ENCODE data around the gene ATP6V1D.
"Not testable (repeated sequence)": the region's sequence is repeated elsewhere in the genome, so short reads cannot be mapped to it uniquely, and the experiment has no call there.

ATP6V1D gene

GRCh38 chr14:67359775-67360469 lies at the start of gene ATP6V1D, which contains the start of gene EIF2S1:
Gene ATP6V1D, minus strand, starts transcription at chr14:67359804. Its CDS starts 106 bp downstream, at chr14:67359698.
Gene EIF2S1, plus strand, starts transcription at chr14:67360328. Its CDS starts 4,440 bp downstream, at chr14:67364768.
- H3K27ac ChIP-seq: peak within 1 kb of the TSS; percentile 97
- TF ChIP-seq, protein P1, sequence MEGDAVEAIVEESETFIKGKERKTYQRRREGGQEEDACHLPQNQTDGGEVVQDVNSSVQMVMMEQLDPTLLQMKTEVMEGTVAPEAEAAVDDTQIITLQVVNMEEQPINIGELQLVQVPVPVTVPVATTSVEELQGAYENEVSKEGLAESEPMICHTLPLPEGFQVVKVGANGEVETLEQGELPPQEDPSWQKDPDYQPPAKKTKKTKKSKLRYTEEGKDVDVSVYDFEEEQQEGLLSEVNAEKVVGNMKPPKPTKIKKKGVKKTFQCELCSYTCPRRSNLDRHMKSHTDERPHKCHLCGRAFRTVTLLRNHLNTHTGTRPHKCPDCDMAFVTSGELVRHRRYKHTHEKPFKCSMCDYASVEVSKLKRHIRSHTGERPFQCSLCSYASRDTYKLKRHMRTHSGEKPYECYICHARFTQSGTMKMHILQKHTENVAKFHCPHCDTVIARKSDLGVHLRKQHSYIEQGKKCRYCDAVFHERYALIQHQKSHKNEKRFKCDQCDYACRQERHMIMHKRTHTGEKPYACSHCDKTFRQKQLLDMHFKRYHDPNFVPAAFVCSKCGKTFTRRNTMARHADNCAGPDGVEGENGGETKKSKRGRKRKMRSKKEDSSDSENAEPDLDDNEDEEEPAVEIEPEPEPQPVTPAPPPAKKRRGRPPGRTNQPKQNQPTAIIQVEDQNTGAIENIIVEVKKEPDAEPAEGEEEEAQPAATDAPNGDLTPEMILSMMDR (conservative IDR thresholded peaks at IDR 0.05): peak; percentile 91

GRCh38 chr14:67408122-67408801 lies 48.7 kb upstream of the ATP6V1D start:
- H3K27ac ChIP-seq: not testable (repeated sequence)

GRCh38 chr14:67405771-67406170 lies 46.2 kb upstream of the ATP6V1D start:
- TF ChIP-seq, protein P1 (conservative IDR thresholded peaks at IDR 0.05): no peak

DNA sequence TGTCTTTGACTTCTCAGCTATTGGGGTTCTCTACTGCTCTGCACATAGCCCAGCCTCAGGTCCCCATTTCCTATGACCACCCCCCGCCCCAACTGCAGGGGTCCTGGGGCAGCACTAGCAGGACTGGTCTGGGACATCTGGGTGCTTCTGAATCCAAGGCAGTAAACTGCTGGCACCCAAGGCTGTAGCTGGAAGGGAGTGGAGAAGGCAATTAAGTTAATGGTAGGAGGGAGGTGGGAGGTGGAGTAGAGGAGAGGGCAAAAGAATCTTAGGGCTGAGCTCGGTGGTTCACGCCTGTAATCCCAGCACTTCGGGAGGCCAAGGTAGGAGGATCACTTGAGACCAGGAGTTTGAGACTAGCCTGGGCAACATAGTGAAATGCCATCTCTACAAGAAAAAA lies 40.8 kb upstream of the ATP6V1D start:
- H3K27ac ChIP-seq: no peak overlapping the region
- TF ChIP-seq, protein P1 (conservative IDR thresholded peaks at IDR 0.05): no peak

More at GRCh38 chr14:67405771-67406170, 46.2 kb upstream of the ATP6V1D start:
- no peak overlapping the region for H3K27ac ChIP-seq

- TF ChIP-seq, protein P1 (conservative IDR thresholded peaks at IDR 0.05): no peak
- no peak overlapping the region for H3K27ac ChIP-seq
These were observed 37.9 kb upstream of the ATP6V1D start for GRCh38 chr14:67397536-67397935.

- TF ChIP-seq, protein P1 (conservative IDR thresholded peaks at IDR 0.05): no peak
- H3K27ac ChIP-seq: no peak overlapping the region
These were observed 36.9 kb upstream of the ATP6V1D start for GRCh38 chr14:67396381-67396970.

DNA sequence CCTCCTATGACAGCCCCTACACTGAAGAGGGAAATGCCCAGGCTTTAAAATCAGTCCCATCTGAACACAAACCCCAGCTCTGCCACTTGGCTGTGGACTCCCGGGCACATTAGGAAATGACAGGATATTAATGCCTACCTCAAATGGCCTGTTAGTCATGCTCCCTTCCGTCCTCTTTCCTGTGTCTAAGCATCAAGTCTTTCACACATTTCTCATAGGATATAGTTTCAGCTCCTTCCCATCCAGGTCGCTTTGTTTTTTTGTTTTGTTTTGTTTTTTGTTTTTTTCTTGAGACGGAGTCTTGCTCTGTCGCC lies 36.2 kb upstream of the ATP6V1D start:
- TF ChIP-seq, protein P1 (conservative IDR thresholded peaks at IDR 0.05): no peak
- H3K27ac ChIP-seq: no peak overlapping the region
